ENCODE measurements around the gene IL22RA2.

The IL22RA2 gene

DNA sequence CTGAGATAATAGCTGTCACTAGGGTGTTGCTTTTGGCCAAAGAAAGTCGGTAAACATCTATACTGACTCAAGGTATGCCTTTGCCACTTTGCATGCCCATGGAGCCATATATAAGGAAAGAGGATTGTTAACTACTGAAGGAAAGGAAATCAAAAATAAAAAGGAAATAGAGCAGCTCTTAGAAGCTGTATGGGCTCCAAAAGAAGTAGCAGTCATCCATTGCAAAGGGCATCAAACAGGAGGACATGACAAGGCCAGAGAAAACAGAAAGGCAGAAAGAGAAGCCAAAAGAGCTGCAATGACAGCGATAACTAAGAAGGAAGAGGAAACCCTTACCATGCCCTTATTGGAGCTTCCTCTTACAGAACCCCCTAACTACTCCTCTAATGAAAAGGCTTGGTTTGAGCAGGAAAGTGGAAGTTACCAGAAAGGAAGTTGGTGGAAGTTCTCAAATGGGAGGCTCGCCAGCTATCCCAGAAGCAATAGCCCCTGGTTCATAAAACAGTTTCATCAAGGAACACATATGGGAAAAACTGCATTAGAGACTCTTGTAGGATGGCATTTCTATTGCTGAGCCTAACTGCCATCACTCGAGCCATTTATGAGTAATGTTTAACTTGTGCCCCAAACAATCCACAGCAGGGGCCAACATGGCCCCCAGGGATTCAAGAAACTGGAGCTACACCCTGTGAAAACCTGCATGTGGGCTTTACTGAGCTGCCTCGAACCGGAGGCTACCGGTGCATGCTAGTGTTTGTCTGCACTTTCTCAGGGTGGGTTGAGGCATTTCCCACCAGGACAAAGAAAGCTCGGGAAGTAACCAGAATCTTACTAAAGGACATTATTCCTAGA is 7.0 kb downstream of the IL22RA2 start:
- DNase-seq = no peak
- H3K4me3 ChIP-seq (ENCODE audit: low read depth, low read length) = no peak overlapping the region
- no peak overlapping the region for H3K4ac ChIP-seq (ENCODE audit: low read depth, low read length)
- peaks cover 1% of the 10 kb centered on the region for H3K79me1 ChIP-seq (ENCODE audit: low read length)
- no peak overlapping the region for H3K18ac ChIP-seq (ENCODE audit: low read length)
- H4K12ac ChIP-seq (ENCODE audit: low read depth, low read length) = no peak overlapping the region
- H3K36me3 ChIP-seq (ENCODE audit: control insufficient read depth in 1 of 2, insufficient read depth in 2 of 2, low read length in 2 of 2) = peaks cover 0 to 4% of the 10 kb centered on the region in 2 experiments
- H3K4me1 ChIP-seq (ENCODE audit: control insufficient read depth in 1 of 2, insufficient read depth in 2 of 2, low read length in 2 of 2) = no peaks in the 10 kb centered on the region
- no peak overlapping the region for H3K27ac ChIP-seq (ENCODE audit: low read depth, low read length)
- H3K4me2 ChIP-seq (ENCODE audit: low read length) = no peak overlapping the region
- H3K9me3 ChIP-seq (ENCODE audit: insufficient read depth, low read depth, low read length) = peaks cover 13% of the 10 kb centered on the region
- no peaks in the 10 kb centered on the region for H3K79me2 ChIP-seq (ENCODE audit: control insufficient read depth, insufficient read depth, low read length, poor library complexity)
- no peak overlapping the region for H2AK5ac ChIP-seq (ENCODE audit: low read length)
- H2BK120ac ChIP-seq (ENCODE audit: insufficient read depth, low read length, poor library complexity) = no peak overlapping the region
- no peak overlapping the region for H3K9ac ChIP-seq (ENCODE audit: low read length)
- H3K14ac ChIP-seq (ENCODE audit: low read length) = no peak overlapping the region
- no peak overlapping the region for H4K91ac ChIP-seq (ENCODE audit: low read depth, low read length)
- H2AFZ ChIP-seq (ENCODE audit: insufficient read depth, low read length, poor library complexity) = no peak overlapping the region
- no peak overlapping the region for H3K23ac ChIP-seq (ENCODE audit: low read length)
- no CpG with 5 or more reads among the region's 8 CpGs for WGBS (ENCODE audit: extremely low coverage, insufficient coverage, insufficient read length)
- H2BK5ac ChIP-seq (ENCODE audit: low read depth, low read length, poor library complexity) = no peak overlapping the region
- H4K8ac ChIP-seq (ENCODE audit: low read depth, low read length) = no peak overlapping the region
- no peaks in the 10 kb centered on the region for H3K27me3 ChIP-seq (ENCODE audit: insufficient read depth, low read length)
- H2BK12ac ChIP-seq (ENCODE audit: low read length) = no peak overlapping the region

DNA sequence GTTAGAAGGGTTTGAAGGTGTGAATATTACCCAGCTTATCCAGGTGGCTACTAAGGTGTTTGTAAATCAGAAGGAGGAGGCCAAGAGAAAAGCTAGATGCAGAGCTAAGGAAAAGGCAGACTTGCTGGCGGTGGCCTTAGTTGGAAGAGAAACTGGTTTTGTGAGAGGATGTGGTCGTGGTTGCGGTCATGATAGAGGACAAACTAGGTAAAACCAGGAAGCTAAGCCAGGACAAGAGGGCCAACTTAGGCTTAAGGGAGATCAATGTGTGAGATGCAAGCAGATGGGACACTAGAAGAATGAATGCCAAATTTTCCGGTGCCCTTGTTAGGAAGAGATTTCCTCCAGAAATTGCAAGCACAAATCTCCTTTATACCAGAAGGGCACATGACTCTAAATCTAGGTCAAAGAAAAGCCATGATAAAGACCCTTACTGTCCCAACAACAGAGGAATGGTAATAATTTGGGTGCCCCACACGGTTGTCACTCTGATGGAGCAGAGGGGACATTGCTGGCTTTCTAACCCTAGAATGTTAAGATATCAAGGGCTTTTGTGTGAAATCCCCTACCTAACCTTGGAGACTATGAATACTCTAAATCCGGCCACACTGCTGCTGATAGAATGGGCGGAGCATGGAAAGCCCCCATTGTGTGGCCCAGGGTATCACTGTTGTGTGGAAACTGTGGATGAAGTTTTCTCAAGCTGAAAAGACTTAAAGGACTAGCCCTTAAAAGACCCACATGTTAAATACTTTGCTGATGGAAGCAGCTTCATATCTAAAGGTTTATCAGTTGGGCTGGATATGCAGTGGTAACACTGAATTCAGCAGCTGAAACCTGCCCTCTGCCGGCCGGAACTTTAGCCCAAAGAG is 7.8 kb downstream of the IL22RA2 start:
- Histone ChIP-seq H3K27ac (ENCODE audit: low read depth, low read length) (no peak overlapping the region), H3K27me3 (ENCODE audit: insufficient read depth, low read length) (no peaks in the 10 kb centered on the region), H4K8ac (ENCODE audit: low read depth, low read length) (no peak overlapping the region), H3K9ac (ENCODE audit: low read length) (no peak overlapping the region), H3K14ac (ENCODE audit: low read length) (no peak overlapping the region), H3K9me3 (ENCODE audit: insufficient read depth, low read depth, low read length) (peaks cover 13% of the 10 kb centered on the region), H3K4me3 (ENCODE audit: low read depth, low read length) (no peak overlapping the region), H3K23ac (ENCODE audit: low read length) (no peak overlapping the region), H3K36me3 (ENCODE audit: control insufficient read depth in 1 of 2, insufficient read depth in 2 of 2, low read length in 2 of 2) (peaks cover 0 to 4% of the 10 kb centered on the region in 2 experiments), H3K4me1 (ENCODE audit: control insufficient read depth in 1 of 2, insufficient read depth in 2 of 2, low read length in 2 of 2) (no peaks in the 10 kb centered on the region), H3K4me2 (ENCODE audit: low read length) (no peak overlapping the region), H3K79me2 (ENCODE audit: control insufficient read depth, insufficient read depth, low read length, poor library complexity) (no peaks in the 10 kb centered on the region), H4K91ac (ENCODE audit: low read depth, low read length) (no peak overlapping the region), H2BK5ac (ENCODE audit: low read depth, low read length, poor library complexity) (no peak overlapping the region), H4K12ac (ENCODE audit: low read depth, low read length) (no peak overlapping the region), H2BK12ac (ENCODE audit: low read length) (no peak overlapping the region), H2AK5ac (ENCODE audit: low read length) (no peak overlapping the region), H3K4ac (ENCODE audit: low read depth, low read length) (no peak overlapping the region), H3K18ac (ENCODE audit: low read length) (no peak overlapping the region), H3K79me1 (ENCODE audit: low read length) (peaks cover under 1% of the 10 kb centered on the region), H2BK120ac (ENCODE audit: insufficient read depth, low read length, poor library complexity) (no peak overlapping the region), H2AFZ (ENCODE audit: insufficient read depth, low read length, poor library complexity) (no peak overlapping the region)
- peak; percentile 71 to 89 for DNase-seq
- WGBS (ENCODE audit: extremely low coverage, insufficient coverage, insufficient read length) = no CpG with 5 or more reads among the region's 9 CpGs

DNA sequence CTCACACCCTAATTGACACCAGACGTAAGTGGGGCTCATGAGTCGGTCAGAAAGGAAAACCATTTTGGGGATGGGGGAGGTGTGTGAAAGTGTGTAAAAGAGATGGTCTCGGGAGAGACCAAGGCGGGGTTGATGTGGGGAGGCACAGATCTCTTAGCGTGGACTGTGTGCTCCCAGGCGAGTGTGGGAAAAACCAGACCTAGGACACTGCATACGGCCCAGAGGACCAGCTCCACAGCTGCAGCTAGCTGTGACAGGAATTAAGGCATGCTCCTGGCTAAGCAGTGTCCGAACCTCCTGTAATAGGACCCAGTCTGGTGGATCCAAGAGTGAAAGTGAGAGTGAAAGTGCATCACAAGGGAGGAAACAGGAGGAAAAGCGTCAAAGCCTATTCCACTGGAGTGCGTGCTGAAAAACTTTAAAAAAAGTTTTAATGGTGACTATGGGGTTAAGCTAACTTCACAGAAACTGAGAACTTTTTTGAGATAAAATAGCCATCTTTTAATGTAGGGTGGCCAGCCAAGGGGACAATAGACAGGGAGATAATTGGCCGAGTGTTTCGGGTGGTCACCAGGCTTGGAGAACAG is 9.6 kb downstream of the IL22RA2 start:
- 100% methylated on average over 2 of the region's 12 CpGs for WGBS (ENCODE audit: extremely low coverage, insufficient coverage, insufficient read length)

DNA sequence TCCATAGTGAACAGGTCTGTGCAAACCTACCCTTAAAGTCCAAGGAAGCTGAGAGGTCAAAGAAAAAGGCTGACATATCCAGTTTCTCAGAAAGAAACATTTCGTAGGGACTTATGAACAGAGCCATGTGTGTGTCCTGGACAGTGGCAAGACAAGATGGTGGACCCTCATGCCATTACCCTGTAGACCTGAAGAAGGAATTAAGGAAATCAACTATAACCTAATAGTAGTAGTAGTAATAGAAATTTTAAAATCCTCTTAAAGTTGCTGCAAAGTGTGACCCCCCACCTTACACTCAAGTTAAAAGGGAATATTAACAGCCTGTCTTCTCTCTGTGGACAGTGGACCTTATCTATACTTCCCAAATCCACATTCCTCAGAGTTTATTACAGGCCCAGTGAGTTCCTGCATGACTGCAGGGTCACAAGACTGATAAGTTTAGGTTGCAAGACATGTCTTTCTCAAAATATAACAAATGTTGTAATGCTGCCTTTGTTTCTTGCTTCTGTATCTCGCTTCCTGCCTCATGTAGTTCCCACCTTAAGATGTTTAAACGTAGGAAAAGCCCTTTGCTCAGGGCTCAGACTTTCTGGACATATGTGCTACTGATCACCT is 10.6 kb downstream of the IL22RA2 start:
- Histone ChIP-seq H3K27me3 (ENCODE audit: insufficient read depth, low read length) (no peaks in the 10 kb centered on the region), H4K91ac (ENCODE audit: low read depth, low read length) (no peak overlapping the region), H3K9me3 (ENCODE audit: insufficient read depth, low read depth, low read length) (peaks cover 15% of the 10 kb centered on the region), H2AK5ac (ENCODE audit: low read length) (no peak overlapping the region), H3K4me3 (ENCODE audit: low read depth, low read length) (no peak overlapping the region), H2BK12ac (ENCODE audit: low read length) (no peak overlapping the region), H3K23ac (ENCODE audit: low read length) (no peak overlapping the region), H4K8ac (ENCODE audit: low read depth, low read length) (no peak overlapping the region), H4K12ac (ENCODE audit: low read depth, low read length) (no peak overlapping the region), H2BK5ac (ENCODE audit: low read depth, low read length, poor library complexity) (no peak overlapping the region), H3K4ac (ENCODE audit: low read depth, low read length) (no peak overlapping the region), H3K79me1 (ENCODE audit: low read length) (no peaks in the 10 kb centered on the region), H3K36me3 (ENCODE audit: control insufficient read depth in 1 of 2, insufficient read depth in 2 of 2, low read length in 2 of 2) (peaks cover 0 to 4% of the 10 kb centered on the region in 2 experiments), H2BK120ac (ENCODE audit: insufficient read depth, low read length, poor library complexity) (no peak overlapping the region), H3K4me1 (ENCODE audit: control insufficient read depth in 1 of 2, insufficient read depth in 2 of 2, low read length in 2 of 2) (no peaks in the 10 kb centered on the region), H3K9ac (ENCODE audit: low read length) (no peak overlapping the region), H3K4me2 (ENCODE audit: low read length) (no peak overlapping the region), H3K27ac (ENCODE audit: low read depth, low read length) (no peak overlapping the region), H3K14ac (ENCODE audit: low read length) (no peak overlapping the region), H3K18ac (ENCODE audit: low read length) (no peak overlapping the region), H2AFZ (ENCODE audit: insufficient read depth, low read length, poor library complexity) (no peak overlapping the region), H3K79me2 (ENCODE audit: control insufficient read depth, insufficient read depth, low read length, poor library complexity) (no peaks in the 10 kb centered on the region)
- peak in 1 of 2 donors; percentile 21 for DNase-seq
- no CpG with 5 or more reads among the region's 3 CpGs for WGBS (ENCODE audit: extremely low coverage, insufficient coverage, insufficient read length)

More for the DNA sequence above, 9.6 kb downstream of the IL22RA2 start:
- H3K18ac ChIP-seq (ENCODE audit: low read length) = no peak overlapping the region
- no peak overlapping the region for H3K4me2 ChIP-seq (ENCODE audit: low read length)
- H3K9ac ChIP-seq (ENCODE audit: low read length) = no peak overlapping the region
- H3K14ac ChIP-seq (ENCODE audit: low read length) = no peak overlapping the region
- no peak overlapping the region for H4K12ac ChIP-seq (ENCODE audit: low read depth, low read length)
- no peaks in the 10 kb centered on the region for H3K4me1 ChIP-seq (ENCODE audit: control insufficient read depth in 1 of 2, insufficient read depth in 2 of 2, low read length in 2 of 2)
- H3K27me3 ChIP-seq (ENCODE audit: insufficient read depth, low read length) = no peaks in the 10 kb centered on the region
- no peak overlapping the region for H2AK5ac ChIP-seq (ENCODE audit: low read length)
- no peaks in the 10 kb centered on the region for H3K79me1 ChIP-seq (ENCODE audit: low read length)
- H3K9me3 ChIP-seq (ENCODE audit: insufficient read depth, low read depth, low read length) = peaks cover 14% of the 10 kb centered on the region
- no peak overlapping the region for H3K23ac ChIP-seq (ENCODE audit: low read length)
- H2BK5ac ChIP-seq (ENCODE audit: low read depth, low read length, poor library complexity) = no peak overlapping the region
- no peak for DNase-seq
- no peak overlapping the region for H4K8ac ChIP-seq (ENCODE audit: low read depth, low read length)
- no peak overlapping the region for H3K4ac ChIP-seq (ENCODE audit: low read depth, low read length)
- no peak overlapping the region for H3K27ac ChIP-seq (ENCODE audit: low read depth, low read length)
- H3K4me3 ChIP-seq (ENCODE audit: low read depth, low read length) = no peak overlapping the region
- H2AFZ ChIP-seq (ENCODE audit: insufficient read depth, low read length, poor library complexity) = no peak overlapping the region
- peaks cover 0 to 4% of the 10 kb centered on the region in 2 experiments for H3K36me3 ChIP-seq (ENCODE audit: control insufficient read depth in 1 of 2, insufficient read depth in 2 of 2, low read length in 2 of 2)
- H2BK12ac ChIP-seq (ENCODE audit: low read length) = no peak overlapping the region
- no peak overlapping the region for H2BK120ac ChIP-seq (ENCODE audit: insufficient read depth, low read length, poor library complexity)
- H4K91ac ChIP-seq (ENCODE audit: low read depth, low read length) = no peak overlapping the region
- no peaks in the 10 kb centered on the region for H3K79me2 ChIP-seq (ENCODE audit: control insufficient read depth, insufficient read depth, low read length, poor library complexity)

Measured in trophoblast cell (in vitro differentiated cells and primary cell).